Anterior cingulate cortex (tissue), 58 donors: ENCODE data around the gene MTRF1.

ENCODE experiments used
- DNase-seq, 58 donors: peaks; one replicate each; lab custom pipeline; 2025; lab: John Stamatoyannopoulos, UW

The MTRF1 gene

DNA sequence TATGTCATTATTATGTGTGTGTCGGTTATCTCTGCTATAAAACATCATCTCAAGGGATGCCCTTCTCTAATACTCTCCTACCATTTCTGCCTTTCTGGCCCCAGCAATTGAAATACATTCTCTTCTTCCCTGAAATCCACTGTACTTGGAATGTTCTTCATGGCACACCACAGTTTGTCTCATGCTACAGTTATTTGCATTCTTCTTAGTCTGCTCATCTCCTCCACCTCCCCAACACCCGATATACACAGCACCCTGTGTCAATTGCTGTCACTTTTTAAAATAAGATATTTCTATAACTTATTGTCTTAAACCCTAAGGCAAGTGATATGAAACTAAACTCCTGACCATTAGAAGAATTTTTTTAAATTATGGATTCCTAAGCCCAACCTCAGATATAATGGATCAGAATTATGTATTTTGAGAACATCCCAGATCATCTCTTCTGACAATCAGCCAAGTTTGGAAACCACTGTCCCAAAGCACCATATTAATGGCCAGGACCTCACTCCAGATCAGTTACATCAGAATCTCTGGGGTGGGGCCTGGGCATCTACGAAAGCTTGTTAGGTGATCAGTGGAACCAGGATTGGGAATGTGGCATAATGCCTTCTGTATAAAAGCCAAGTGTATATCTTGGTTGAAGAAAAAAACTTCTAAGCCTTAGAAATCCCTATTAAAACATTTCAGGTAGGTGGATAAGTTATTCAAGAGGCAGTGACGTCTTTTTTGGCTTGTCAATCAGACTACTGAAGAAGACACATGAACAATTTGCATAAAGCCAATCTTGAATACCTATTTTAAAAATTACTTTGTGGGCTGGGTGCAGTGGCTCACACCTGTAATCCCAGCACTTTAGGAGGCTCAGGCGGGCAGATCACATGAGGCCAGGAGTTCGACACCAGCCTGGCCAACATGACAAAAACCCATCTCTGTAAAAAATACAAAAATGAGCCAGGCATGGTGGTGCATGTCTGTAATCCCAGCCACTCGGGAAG lies 39.0 kb downstream of the MTRF1 start:
- DNase-seq: no peak

- DNase-seq: peak in 27 of 58 donors; percentile 0 to 46 (median 6)
Observed at GRCh38 chr13:41222259-41222852, 41.0 kb downstream of the MTRF1 start.

- no peak for DNase-seq
Observed at GRCh38 chr13:41220401-41220800, 43.0 kb downstream of the MTRF1 start.

DNA sequence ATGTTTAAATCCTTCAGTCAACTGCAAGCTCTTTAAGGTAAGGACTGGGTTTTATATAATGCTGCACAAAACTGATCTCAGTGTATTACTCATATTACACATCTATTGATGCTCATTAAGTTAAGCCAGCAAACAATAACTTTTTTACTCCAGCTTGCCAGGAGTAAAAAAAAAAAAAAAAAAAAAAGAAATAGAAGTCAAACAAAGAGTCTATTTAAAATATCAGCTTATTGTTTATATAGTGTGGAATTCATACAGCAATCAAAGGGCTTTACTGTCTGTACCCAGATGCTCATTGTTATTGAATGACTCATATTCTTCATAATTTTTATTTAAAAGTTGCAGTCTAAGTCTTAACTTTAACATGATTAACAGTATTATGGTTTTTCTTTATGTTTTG lies 47.2 kb downstream of the MTRF1 start:
- DNase-seq: no peak

DNA sequence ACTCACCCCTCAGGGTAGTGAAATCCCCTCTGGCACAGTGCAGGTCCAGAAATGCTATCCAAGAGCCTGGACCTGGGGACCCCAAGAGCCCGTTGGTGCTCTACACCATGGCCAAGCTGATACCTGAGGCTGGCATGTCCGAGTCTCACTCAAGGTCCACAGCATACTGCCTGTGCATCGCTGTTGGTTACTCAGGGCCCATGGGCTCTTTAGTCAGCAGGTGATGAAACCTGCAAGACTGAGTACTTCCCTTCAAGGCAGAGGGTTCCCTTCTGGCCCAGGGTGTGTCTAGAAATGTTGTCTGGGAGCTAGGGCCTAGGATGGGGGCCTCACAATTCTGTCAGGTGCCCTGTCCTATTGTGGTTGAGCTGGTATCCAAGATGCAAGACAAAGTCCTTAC lies 49.5 kb downstream of the MTRF1 start:
- no peak for DNase-seq

DNA sequence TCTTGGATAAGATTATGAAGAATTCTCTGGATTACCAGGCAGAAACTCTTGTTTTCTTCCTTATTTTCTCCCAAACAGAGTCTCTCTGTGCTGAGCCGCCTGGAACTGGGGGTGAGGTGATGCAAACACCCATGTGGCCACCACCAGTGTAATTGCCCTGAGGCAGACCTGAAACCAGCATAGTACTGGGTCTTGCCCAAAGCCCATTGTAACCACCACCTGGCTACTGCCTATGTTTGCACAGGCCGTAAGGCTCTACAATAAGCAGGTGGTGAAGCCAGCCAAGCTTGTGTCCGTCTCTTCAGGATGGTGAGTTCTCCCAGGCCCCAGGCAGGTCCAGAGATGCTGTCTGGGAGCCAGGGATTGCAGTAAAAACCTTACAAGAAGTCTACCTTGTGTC lies 50.1 kb downstream of the MTRF1 start:
- no peak for DNase-seq

DNA sequence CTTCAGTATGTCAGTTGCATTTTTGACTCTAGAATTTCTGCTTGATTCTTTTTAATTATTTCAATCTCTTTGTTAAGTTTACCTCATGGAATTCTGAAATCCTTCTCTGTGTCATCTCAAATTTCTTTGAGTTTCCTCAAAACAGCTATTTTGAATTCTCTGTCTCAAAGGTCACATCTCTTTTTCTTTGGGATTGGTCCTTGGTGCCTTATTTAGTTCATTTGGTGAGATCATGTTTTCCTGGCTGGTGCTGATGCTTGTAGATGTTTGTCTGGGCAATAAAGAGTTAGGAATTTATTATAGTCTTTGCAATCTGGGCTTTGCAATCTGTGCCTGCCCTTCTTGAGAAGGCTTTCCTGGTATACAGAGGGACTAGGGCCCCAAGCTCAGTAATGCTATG lies 50.5 kb downstream of the MTRF1 start:
- DNase-seq: no peak

- no peak for DNase-seq
Observed at GRCh38 chr13:41211062-41211461, 52.3 kb downstream of the MTRF1 start.

DNA sequence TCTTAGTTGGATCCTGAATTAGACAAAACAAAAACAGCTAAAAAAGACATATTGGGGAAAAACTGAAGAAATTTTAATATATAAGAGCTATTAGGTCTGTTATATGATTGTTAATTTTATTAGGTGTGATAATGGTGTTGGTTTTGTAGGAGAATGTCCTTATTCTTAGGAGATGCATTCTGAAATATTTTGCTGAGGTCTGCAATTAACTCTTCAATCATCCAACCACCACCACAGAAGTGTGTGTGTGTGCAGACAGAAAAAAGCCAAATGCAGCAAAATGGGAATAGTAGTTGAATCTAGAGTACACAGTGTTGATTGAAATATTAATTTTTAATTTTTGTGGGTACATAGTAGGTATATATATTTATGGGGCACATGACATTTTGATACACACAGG lies 56.9 kb downstream of the MTRF1 start:
- DNase-seq: no peak

GRCh38 chr13:41203810-41204209 lies 59.6 kb downstream of the MTRF1 start:
- no peak for DNase-seq

DNA sequence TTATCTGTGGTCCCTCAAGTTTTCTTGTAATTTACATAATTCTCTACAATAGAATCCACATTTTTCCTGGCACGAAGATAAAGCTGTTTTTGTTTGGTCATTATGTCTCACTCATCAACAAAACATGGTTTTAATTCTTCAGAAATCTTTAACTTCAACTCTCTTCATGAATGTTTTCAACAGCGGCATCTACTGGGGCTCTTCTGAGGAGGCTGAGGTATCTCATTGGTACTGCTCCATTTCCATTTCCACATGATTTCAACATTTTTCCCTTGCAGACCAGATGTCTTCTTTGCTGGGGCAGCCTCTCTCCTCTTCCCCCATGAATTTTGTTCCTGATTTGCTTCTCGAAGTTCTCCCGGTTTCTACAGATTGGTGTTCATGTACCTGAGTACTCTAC lies 63.2 kb downstream of the MTRF1 start:
- DNase-seq: no peak

- DNase-seq: no peak
Observed at GRCh38 chr13:41199526-41199925, 63.9 kb downstream of the MTRF1 start.

DNA sequence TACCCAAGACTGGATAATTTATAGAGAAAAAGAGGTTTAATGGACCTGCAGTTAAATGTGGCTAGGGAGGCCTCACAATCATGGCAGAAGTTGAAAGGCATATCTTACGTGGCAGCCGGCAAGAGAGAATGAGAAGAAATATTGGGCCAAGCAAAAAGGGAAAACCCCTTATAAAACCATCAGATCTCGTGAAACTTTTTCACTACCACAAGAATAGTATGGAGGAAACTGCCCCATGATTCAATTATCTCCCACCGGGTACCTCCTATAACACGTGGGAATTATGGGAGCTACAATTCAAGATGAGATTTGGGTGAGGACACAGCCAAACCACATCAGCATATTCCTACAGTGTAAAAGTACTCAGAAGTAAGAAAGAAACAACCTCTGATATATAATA lies 64.3 kb downstream of the MTRF1 start:
- no peak for DNase-seq

DNA sequence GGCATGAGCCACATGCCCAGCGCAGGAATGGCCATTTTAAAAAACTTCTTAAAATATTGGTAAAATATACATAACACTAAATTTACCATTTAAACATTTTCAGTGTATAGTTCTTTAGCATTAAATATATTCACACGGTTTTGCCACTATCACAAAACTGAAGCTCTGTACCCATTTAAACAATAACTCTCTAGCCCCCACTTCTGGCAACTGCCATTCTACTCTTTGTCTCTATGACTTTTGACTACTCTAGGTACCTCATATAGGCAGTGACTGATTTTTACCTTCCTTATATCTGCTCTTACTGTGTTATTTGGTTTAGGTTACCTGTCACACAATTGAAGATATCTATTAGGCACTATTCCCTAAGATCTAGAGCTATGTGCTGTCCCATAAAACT lies 66.8 kb downstream of the MTRF1 start:
- DNase-seq: no peak

GRCh38 chr13:41196011-41196410 lies 67.4 kb downstream of the MTRF1 start:
- no peak for DNase-seq

- DNase-seq: peak; percentile 49 to 95 (median 89)
Observed at GRCh38 chr13:41193919-41194824, 69.2 kb downstream of the MTRF1 start, which contains the start of gene KBTBD7. Gene KBTBD7 (minus strand): TSS chr13:41194569. CDS start chr13:41194257, 312 bp downstream.

DNA sequence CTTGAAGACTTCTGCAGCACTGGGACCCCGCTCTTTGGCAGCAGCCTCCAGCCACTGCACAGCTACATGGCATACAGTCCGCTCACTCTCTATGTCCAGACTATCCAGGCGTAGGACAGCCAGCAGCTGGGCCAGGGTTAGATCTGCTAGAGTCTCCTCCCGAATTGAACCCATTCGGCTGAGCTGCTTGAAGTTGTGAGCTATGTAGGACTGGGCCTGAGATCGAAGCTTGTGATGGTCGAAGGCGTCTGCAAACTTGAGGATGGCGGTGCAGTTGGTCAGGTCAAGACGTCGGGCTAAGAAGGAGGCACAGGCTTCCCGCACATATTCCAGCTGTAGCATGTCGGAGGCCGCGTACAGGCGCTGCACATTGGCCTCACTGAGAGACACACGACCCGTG lies 69.9 kb downstream of the MTRF1 start:
- peak in 1 of 58 donors; percentile 14 for DNase-seq

GRCh38 chr13:41188584-41188983 lies 74.8 kb downstream of the MTRF1 start:
- DNase-seq: no peak

- no peak for DNase-seq
Observed at GRCh38 chr13:41186481-41186880, 76.9 kb downstream of the MTRF1 start.

DNA sequence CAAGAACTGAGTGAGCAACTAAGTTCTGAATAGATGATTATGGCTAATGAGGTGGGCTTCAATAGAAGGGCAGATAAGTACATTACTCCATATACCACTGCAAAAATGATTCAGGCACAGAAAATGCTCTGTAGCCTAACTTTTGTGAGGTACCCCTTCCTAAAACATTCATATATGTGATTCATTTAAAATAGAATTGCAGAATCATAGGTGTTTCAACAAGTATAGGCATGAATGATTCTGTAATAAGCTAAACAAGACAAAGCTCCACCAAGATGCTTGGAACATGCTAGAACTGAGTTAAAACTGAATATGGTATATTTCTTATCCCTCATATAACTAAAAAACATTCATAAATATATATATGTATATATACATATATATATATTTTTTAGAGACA lies 81.1 kb downstream of the MTRF1 start:
- no peak for DNase-seq
